ENCODE results near the gene GPR34. TPM values are rescaled to one million over a fixed set of nuclear protein-coding genes. Genes with fewer than 3 reads are reported as not detected.

The GPR34 gene
- polyA plus RNA-seq, 2 of the 4 experiments (the other 2 are of a cell fraction): 0.23 TPM; not detected in 1

Small RNA genes within 50 kb of the gene (small RNA-seq; reads per million reads assigned to genes)
- gene RN7SL144P: 0 reads per million in 6 experiments

Other genes starting within 250 kb of the GPR34 start
- not detected in 2 replicates for gene NYX, start 241.6 kb upstream of the GPR34 start, polyA plus RNA-seq (2011; rRNA removed)
- not detected in 3 replicates for gene NYX, start 241.6 kb upstream of the GPR34 start, polyA plus RNA-seq (2017; fragmentation: RNase III; extraction: RNeasy Plus Mini Kit Qiagen cat#74134 plus additional on column Dnase treatment)
- gene GPR82, start 35.2 kb downstream of the GPR34 start, polyA plus RNA-seq (2011; rRNA removed): not detected in 2 replicates
- gene GPR82, start 35.2 kb downstream of the GPR34 start, polyA plus RNA-seq (2017; fragmentation: RNase III; extraction: RNeasy Plus Mini Kit Qiagen cat#74134 plus additional on column Dnase treatment): not detected in 3 replicates
- gene CASK, start 234.6 kb downstream of the GPR34 start, polyA plus RNA-seq (2011; rRNA removed): 51.4 and 57.6 TPM in 2 replicates
- 23.3 to 27.1 TPM (median 25.7 TPM) in 3 replicates for gene CASK, start 234.6 kb downstream of the GPR34 start, polyA plus RNA-seq (2017; fragmentation: RNase III; extraction: RNeasy Plus Mini Kit Qiagen cat#74134 plus additional on column Dnase treatment)

All from A549 (cell line).